GM21381 (cell line): ENCODE measurements around the gene GYG2.
"Not testable (repeated sequence)": the region's sequence is repeated elsewhere in the genome, so short reads cannot be mapped to it uniquely, and the experiment has no call there.

Experiments
- ATAC-seq: cut with Tn5 transposase; IDR thresholded peaks from one replicate; pipeline ENCODE4 v1.9.1; 2021; ENCODE audit warnings: mild to moderate bottlenecking, moderate library complexity; ENCODE audit not compliant: unreplicated experiment

Gene GYG2

GRCh38 chrX:2863646-2864045, 34.9 kb downstream of the GYG2 start:
- no peak for ATAC-seq

- ATAC-seq, result no peak
Observed at GRCh38 chrX:2867206-2867605, 38.5 kb downstream of the GYG2 start.

- no peak for ATAC-seq
Observed at GRCh38 chrX:2870650-2871049, 41.9 kb downstream of the GYG2 start.

- ATAC-seq, result no peak
Observed at GRCh38 chrX:2871831-2872230, 43.1 kb downstream of the GYG2 start.

- no peak for ATAC-seq
Observed at GRCh38 chrX:2872671-2873277, 44.0 kb downstream of the GYG2 start.

GRCh38 chrX:2874222-2875135, 45.7 kb downstream of the GYG2 start:
- ATAC-seq, result no peak

DNA sequence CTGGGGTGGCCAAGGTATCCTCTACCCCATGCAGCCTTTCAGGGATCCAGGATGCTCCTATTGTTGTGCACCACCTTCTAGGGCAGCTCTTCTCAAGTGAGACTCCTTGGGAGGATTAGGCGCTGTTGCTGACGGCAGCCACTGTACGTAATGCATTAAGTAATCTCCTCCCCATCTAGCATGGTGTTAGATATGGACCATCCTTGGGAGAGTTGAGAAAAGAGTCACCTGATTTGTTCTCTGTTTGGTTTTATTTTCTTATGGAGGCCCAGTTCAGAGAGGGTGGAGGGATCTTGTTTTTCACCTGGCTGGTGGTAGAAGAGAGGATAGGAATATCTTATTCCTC, 46.4 kb downstream of the GYG2 start:
- ATAC-seq, result no peak

DNA sequence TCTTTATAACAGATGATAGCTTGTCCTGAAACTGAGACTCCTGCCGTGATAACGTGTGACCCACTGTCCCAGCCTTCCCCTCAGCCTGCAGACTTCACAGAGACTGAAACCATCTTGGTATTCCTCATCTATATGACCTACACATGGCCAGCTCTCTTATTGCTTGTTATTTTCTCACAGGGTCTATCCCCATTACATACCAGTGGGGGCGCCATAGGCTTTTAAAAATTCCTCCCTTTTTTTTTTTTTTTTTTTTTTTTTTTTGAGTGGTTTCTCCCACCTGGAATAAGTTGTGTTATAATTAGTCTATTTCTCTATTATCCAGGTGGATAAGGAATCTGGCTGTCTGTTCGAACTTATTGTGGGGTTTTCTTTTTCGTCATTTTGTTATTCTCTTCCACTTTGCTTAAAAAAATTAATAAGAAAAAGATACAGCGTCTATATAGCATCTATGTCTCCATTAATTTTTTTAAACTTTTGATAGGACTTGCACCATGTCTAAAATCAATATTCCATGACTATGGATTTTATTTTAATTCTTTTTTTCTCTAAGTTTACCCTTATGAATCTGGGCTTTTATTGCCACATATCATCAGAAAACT, 47.2 kb downstream of the GYG2 start:
- ATAC-seq, result no peak

GRCh38 chrX:2878563-2878962, 49.8 kb downstream of the GYG2 start:
- no peak for ATAC-seq

GRCh38 chrX:2879670-2880069, 50.9 kb downstream of the GYG2 start:
- ATAC-seq, result no peak

GRCh38 chrX:2883770-2884169, 55.0 kb downstream of the GYG2 start:
- no peak for ATAC-seq

GRCh38 chrX:2888309-2888708, 59.6 kb downstream of the GYG2 start:
- ATAC-seq, result no peak

GRCh38 chrX:2889045-2889605, 60.4 kb downstream of the GYG2 start:
- ATAC-seq, result no peak

DNA sequence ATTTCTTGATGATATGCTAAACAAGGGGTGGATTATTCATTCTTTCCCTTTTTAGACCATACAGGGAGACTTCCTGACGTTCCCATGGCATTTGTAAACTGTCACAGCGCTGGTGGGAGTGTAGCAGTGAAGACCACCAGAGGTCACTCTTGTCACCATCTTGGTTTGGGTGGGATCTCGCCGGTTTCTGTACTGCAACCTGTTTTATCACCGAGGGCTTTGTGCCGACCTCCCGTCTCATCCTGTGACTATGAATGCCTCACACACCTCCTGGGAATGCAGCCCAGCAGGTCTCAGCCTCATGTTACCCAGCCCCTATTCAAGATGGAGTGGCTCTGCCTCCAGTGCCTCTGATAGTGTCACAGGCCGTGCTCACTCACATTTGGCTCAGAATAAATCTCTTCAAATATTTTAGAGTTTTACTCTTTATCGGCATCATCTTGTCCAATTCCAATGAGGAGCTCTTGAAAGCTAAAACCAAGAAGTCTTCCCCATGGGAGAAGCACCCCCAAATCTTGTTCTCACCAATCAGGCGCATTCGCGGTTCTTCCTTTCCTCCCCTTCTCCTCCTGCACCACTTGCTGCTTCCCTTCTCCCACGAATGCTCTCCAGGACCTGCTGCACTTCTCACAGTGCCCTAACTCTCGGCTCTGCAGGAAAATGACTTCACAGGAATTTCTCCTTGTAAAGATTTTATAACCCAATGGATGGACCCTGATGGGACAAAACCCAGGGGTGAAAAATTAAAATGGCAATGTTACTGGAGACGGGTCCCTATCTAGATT, 61.2 kb downstream of the GYG2 start:
- ATAC-seq, result not testable (repeated sequence)

- ATAC-seq, result not testable (repeated sequence)
Observed at GRCh38 chrX:2890536-2891460, 62.1 kb downstream of the GYG2 start.

DNA sequence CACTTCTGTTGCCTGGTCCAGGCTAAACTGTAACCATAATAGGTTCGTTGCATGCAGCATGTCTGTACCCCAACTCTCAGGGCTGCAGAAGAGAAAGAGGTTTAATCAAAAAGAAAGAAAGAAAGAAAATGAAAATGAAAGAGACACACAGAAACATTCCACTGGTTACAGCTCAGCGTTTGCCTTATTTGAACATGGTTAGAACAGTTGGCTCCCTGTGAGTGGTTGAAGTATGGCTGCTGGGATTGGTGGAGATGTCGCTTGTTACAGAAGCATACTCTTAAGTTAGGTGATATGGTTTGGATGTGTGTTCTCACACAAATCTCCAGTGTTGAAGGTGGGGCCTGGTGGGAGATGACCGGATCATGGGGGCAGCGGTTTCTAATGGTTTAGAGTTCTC, 64.1 kb downstream of the GYG2 start:
- ATAC-seq, result no peak

DNA sequence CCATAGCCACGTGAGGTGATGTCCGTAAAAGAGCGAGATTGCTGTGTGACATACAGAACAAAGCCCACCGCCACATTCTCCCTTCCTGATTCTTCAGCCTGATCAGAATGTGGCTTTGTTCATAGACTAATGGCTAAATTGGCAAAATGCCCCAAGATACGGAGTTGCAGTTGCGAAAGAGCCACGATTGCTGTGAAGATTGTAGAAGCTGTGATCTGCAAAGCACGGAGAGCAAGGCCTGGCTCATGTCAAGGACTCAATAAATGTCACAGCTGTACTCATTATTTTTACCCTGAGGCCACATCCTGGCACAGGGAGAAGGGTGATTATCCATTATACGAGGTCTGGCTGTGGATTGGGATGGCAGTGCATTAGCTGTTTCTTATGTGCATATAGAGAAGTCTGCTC, 66.2 kb downstream of the GYG2 start:
- no peak for ATAC-seq

- ATAC-seq, result no peak
Observed at GRCh38 chrX:2897311-2897689, 68.6 kb downstream of the GYG2 start.

DNA sequence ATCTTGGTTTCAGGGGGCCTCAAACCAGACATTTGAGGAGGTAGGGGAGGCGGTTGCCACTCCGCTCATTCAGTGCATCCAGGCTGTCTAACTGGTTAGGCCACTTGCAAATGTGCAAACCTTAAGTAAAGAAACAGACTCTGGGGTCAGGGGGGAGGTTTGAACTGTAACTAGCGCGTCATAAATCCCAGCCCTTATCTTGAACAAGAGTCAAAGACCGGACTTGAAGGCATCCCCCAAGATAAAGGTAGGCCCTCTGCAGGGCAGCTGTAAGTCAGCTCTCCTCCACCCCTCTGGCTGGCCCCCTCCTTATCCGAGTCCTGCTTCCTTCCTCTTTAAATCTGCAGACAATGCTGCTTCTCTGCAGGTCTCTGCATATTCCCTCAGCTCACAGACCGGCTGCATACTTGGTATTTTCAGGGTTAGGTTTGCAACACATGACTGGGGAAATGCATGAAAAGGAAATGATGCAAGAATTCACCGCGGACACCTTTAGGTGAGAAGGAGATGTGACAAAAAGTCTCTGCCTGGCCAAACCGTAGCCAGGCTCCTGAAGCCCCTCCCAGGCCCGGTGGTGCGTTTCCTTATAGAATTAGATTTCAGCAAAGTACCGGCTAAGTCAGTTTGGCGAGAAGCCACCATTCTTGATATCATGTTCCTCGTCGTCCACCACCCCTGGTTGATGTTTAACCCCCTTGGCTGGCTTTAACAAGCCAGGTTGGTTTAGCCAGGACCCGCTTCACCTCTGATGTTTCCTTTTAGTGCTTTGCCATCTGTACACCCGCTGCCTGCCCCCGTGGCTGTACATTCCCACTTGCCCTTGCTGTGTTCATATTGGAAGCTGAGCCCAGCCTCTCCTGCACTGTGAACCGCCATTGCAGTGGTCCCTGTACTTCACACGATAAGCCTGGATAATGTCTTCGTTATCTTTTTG, 69.2 kb downstream of the GYG2 start:
- ATAC-seq, result peak; percentile 58
